Activated CD4-positive, alpha-beta T cell treated with anti-CD3 and anti-CD28 coated beads for 4 hours (primary cell): ENCODE data around the gene EME1.

ENCODE experiments used
- DNase-seq, 2 donors: peaks; one replicate each; pipeline ENCODE4 v3.0.0-alpha.2; 2020

The EME1 gene

GRCh38 chr17:50364061-50364458 lies 9.0 kb upstream of the EME1 start:
- no peak for DNase-seq

- no peak for DNase-seq
These were observed 8.3 kb upstream of the EME1 start for GRCh38 chr17:50364715-50365114.

GRCh38 chr17:50365165-50365564 lies 7.9 kb upstream of the EME1 start:
- DNase-seq, result no peak

DNA sequence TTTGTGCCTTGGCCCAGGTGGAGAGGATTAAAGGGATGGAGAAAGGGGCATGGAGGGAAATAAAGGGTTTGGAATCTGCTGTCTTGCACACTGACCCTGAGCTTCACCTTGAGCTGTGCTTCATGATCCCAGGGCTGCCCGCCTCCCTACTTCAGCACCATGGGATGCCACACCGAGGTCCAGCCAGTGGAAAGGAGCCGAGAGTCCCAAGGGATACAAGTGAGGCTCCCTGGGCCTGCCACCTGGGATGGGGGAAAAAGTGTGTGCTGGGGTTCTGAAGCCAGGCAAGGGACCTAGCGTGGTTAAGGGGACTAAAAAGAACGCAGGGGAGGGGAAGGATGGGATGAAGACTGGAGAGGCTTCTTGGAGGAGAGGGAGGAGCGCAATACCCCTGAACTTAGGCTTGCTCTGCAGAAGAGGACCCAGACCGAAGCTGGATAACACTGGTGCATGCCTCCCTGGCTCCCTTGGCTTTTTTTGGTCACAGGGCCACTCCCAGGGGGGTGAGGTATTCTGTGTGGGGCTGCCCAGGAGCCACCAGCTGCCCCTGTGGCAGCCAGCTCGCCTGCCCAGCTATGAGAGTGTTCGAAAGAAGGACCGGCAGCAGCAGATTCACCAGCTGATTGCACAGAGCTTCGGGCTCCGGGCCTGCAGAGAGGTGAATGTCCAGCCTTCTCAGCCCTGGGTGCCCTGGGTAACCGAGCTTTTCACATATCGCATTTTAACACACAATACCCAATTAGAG lies 7.2 kb upstream of the EME1 start:
- DNase-seq, result no peak

DNA sequence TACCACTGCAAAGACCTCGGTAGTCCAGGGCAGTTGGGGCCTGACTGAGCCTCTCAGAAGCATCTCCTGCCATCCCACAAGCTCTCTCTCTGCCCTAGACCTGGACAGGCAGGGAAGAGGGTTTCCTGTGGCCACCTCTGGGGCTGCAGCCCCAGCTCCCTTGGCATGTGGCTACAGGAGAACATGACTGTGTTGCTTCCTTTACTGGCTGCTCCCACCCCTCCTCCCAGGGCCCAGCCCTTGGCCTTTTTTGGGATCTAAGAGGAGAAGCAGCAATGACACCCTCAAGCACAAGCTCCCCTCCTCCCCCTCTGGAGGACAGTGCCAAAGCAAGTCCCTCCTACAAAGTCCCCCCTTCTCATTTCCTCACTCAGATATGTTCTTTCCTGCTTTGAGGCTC lies 5.6 kb upstream of the EME1 start:
- DNase-seq, result no peak

GRCh38 chr17:50370052-50370451 lies 3.0 kb upstream of the EME1 start:
- no peak for DNase-seq

- no peak for DNase-seq
These were observed 1.5 kb upstream of the EME1 start for GRCh38 chr17:50371526-50371925.

DNA sequence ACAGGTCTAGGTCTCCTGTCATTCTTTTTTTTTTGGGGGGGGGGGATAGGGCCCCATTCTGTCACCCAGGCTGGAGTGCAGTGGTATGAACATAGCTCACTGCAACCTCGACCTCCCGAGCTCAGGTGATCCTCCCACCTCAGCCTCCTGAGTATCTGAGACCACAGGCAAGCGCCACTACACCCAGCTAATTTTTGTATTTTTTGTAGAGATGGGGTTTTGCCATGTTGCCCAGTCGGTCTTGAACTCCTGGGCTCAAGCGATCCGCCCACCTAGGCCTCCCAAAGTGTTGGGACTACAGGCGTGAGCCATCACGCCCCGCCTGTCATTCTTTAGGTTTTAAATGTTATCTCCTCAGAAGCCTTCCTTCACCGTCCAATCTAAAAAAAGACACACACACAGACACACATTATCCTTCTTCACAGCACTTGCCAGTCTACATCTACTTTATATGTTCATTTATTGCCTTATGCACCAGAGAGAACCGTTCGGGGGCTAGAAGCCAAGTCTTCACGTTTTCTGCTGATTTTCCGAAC lies 739 bp upstream of the EME1 start:
- no peak for DNase-seq

- no peak for DNase-seq
These were observed 676 bp downstream of the EME1 start for GRCh38 chr17:50373705-50374104.

GRCh38 chr17:50375858-50376538 lies 3.0 kb downstream of the EME1 start:
- DNase-seq, result no peak

DNA sequence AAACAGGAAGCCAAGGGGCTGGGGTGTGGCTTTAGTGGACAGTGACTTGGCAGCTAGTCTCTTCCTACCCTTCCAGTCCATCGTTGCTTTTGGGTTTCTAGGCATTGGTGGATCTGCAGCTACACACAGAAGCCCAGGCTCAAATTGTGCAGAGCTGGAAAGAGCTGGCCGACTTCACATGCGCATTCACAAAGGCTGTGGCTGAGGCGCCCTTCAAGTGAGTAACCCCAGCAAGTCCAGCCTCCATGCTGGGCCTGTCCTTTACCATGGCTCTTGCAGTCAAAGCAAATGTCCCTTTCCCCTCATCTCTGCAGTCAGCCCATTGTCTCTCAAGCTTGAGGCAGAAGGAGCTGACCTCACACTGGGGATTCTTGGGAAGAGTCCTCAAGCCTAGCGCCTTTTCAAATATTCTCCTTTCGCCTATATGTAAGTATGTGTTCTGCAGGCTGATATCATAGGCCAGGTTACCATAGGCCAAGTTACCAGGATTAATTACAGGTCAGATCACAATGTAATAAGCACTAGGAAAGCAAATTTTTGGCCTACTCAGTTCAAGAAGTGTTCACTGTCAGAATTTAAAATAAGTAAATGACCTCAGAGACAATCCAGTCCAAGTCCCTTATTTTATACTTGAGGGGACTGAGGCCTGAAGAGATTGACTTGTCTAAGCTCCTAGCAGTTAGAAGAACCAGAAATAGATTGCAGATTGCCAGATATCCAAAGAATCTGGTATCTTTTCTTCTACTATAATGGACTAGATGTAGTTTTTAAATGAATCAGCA lies 6.5 kb downstream of the EME1 start:
- DNase-seq, result no peak

GRCh38 chr17:50380369-50381259 lies 7.6 kb downstream of the EME1 start:
- no peak for DNase-seq

DNA sequence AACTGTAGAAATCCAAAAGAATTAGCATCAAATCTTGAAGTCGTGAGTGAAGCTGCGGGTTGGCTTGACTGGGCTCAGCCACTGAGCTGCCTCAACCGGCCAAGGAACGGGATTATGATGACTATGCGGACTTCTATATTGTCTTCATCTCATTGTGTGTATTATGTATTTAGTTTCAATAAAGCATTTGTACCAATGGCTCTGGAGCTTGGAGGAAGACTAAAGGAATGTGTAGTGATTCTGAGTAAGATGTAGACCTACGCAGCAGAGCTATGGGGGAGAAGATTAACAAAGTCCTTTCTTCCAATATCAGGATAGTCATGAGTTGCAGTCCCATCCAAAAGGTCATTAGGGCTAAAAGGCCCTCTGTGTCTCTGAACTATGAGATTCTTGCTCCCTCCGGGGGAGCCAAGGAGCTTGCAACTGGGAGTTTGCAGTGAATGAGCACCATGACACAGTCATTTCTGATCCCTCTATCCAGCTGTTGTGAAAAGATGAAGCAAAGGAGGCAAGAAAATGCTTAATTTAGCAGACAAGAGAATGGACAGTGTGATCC lies 8.3 kb downstream of the EME1 start:
- DNase-seq, result no peak

GRCh38 chr17:50381920-50382319 lies 8.9 kb downstream of the EME1 start:
- no peak for DNase-seq

GRCh38 chr17:50382931-50383330 lies 9.9 kb downstream of the EME1 start:
- DNase-seq, result no peak

GRCh38 chr17:50386510-50386909 lies 13.5 kb downstream of the EME1 start:
- DNase-seq, result no peak

DNA sequence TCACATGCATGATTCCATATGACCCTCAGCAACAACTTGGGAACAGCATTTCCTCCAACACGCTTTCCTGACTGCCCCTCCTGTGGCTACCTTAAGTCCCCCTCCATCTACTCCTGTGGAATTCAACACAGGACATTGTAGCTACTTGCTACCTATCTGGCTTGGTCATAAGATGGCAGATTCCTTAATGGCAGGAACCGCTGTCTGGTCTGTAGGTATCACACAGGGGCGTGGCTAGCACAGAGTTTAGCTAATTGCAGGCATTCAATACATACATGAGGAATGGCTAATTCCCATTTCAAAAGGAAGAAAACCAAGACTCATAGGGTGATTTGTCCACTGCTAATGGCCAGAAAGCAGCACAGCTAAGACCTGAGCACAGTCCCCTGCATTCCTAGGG lies 15.7 kb downstream of the EME1 start:
- DNase-seq, result no peak

DNA sequence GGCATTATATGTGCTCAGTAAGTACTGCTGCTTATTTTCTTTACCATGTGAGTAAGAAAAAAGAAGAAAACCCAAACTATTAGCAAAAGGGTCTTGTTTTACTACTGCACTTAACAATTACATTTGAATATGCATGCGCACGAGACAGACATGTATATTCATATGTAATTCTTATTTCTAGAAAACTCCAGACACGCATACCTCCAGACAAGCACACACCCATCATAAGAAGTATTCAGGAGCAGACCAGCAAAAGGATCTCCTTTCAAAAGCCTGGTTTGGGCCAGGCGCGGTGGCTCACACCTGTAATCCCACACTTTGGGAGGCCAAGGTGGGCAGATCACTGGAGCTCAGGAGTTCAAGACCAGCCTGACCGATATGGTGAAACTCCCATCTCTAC lies 16.5 kb downstream of the EME1 start:
- no peak for DNase-seq

GRCh38 chr17:50392621-50393020 lies 19.6 kb downstream of the EME1 start:
- no peak for DNase-seq

- DNase-seq, result no peak
These were observed 20.7 kb downstream of the EME1 start for GRCh38 chr17:50393700-50394099.

GRCh38 chr17:50394711-50395110 lies 21.7 kb downstream of the EME1 start:
- DNase-seq, result no peak
